Measurements from ENCODE around the gene HNF1A.

HNF1A gene

DNA sequence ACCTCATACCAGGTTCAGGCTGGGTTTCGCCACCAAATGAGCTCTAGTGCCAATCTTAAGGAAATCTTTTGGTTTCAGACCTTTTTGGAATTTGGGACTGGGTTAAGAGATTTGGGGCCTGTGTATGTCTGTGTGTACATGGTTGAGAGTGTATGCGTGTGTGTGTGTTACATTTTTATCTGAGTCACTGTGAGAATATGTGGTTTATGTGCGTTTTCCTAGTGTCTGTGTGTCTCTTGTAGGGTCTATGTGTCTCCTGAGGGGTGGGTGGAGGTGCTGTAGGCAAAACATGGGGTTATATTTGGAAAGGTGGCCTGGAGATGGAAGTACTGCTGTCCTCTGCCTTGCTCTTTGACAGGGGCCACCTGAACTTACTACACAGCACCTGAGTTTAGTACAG lies 20.1 kb downstream of the HNF1A start:
- H3K9ac ChIP-seq (ENCODE audit: low read length) = no peak overlapping the region
- no peaks in the 10 kb centered on the region for H3K27me3 ChIP-seq (ENCODE audit: low read depth, low read length)
- no peak overlapping the region for H3K27ac ChIP-seq (ENCODE audit: low read length)
- no peaks in the 10 kb centered on the region for H3K36me3 ChIP-seq (replicated peaks; ENCODE audit: low read depth, low read length)
- no peaks in the 10 kb centered on the region for H3K9me3 ChIP-seq (ENCODE audit: insufficient read depth, low read length)
- no peak overlapping the region for H3K4me2 ChIP-seq (ENCODE audit: low read length)
- H2AFZ ChIP-seq (ENCODE audit: low read depth, low read length) = no peak overlapping the region
- no peak overlapping the region for H3K4me3 ChIP-seq (ENCODE audit: low read length)
- peaks cover 8% of the 10 kb centered on the region for H3K4me1 ChIP-seq (ENCODE audit: low read length)
- H3K79me2 ChIP-seq (ENCODE audit: low read length) = no peaks in the 10 kb centered on the region
- H4K20me1 ChIP-seq (ENCODE audit: insufficient read depth, low read length) = no peaks in the 10 kb centered on the region
- TF ChIP-seq EZH2phosphoT487 (IDR thresholded peaks at IDR 0.05; ENCODE audit: low read depth) (no peak), CTCF (IDR thresholded peaks at IDR 0.05; ENCODE audit: low read depth, low read length) (no peak)

GRCh38 chr12:120999191-121000120 lies 21.1 kb downstream of the HNF1A start:
- H3K4me3 ChIP-seq (ENCODE audit: low read length) = no peak overlapping the region
- no peaks in the 10 kb centered on the region for H3K9me3 ChIP-seq (ENCODE audit: insufficient read depth, low read length)
- H3K9ac ChIP-seq (ENCODE audit: low read length) = no peak overlapping the region
- H3K27ac ChIP-seq (ENCODE audit: low read length) = no peak overlapping the region
- TF ChIP-seq EZH2phosphoT487 (IDR thresholded peaks at IDR 0.05; ENCODE audit: low read depth) (no peak), CTCF (IDR thresholded peaks at IDR 0.05; ENCODE audit: low read depth, low read length) (no peak)
- H3K79me2 ChIP-seq (ENCODE audit: low read length) = no peaks in the 10 kb centered on the region
- H3K4me2 ChIP-seq (ENCODE audit: low read length) = no peak overlapping the region
- H3K27me3 ChIP-seq (ENCODE audit: low read depth, low read length) = no peaks in the 10 kb centered on the region
- H2AFZ ChIP-seq (ENCODE audit: low read depth, low read length) = no peak overlapping the region
- no peaks in the 10 kb centered on the region for H4K20me1 ChIP-seq (ENCODE audit: insufficient read depth, low read length)
- H3K4me1 ChIP-seq (ENCODE audit: low read length) = peaks cover 8% of the 10 kb centered on the region
- H3K36me3 ChIP-seq (replicated peaks; ENCODE audit: low read depth, low read length) = peaks cover 4% of the 10 kb centered on the region

- TF ChIP-seq EZH2phosphoT487 (IDR thresholded peaks at IDR 0.05; ENCODE audit: low read depth) = no peak
- no peak for TF ChIP-seq CTCF (IDR thresholded peaks at IDR 0.05; ENCODE audit: low read depth, low read length)
- Histone ChIP-seq H3K9me3 (ENCODE audit: insufficient read depth, low read length) (no peaks in the 10 kb centered on the region), H3K4me2 (ENCODE audit: low read length) (no peak overlapping the region), H2AFZ (ENCODE audit: low read depth, low read length) (no peak overlapping the region), H3K4me3 (ENCODE audit: low read length) (no peak overlapping the region), H3K4me1 (ENCODE audit: low read length) (peaks cover 8% of the 10 kb centered on the region), H3K27ac (ENCODE audit: low read length) (no peak overlapping the region), H4K20me1 (ENCODE audit: insufficient read depth, low read length) (no peaks in the 10 kb centered on the region), H3K27me3 (ENCODE audit: low read depth, low read length) (no peaks in the 10 kb centered on the region), H3K79me2 (ENCODE audit: low read length) (no peaks in the 10 kb centered on the region), H3K36me3 (replicated peaks; ENCODE audit: low read depth, low read length) (peaks cover 7% of the 10 kb centered on the region), H3K9ac (ENCODE audit: low read length) (no peak overlapping the region)
Observed at GRCh38 chr12:121000530-121000929, 22.2 kb downstream of the HNF1A start.

- peaks cover 7% of the 10 kb centered on the region for H3K36me3 ChIP-seq (replicated peaks; ENCODE audit: low read depth, low read length)
Observed at GRCh38 chr12:121001060-121001459, 22.7 kb downstream of the HNF1A start.

More at GRCh38 chr12:121001060-121001459, 22.7 kb downstream of the HNF1A start:
- peaks cover 8% of the 10 kb centered on the region for H3K4me1 ChIP-seq (ENCODE audit: low read length)
- no peaks in the 10 kb centered on the region for H3K27me3 ChIP-seq (ENCODE audit: low read depth, low read length)
- no peak overlapping the region for H2AFZ ChIP-seq (ENCODE audit: low read depth, low read length)
- H3K4me3 ChIP-seq (ENCODE audit: low read length) = no peak overlapping the region
- H3K9me3 ChIP-seq (ENCODE audit: insufficient read depth, low read length) = no peaks in the 10 kb centered on the region
- no peaks in the 10 kb centered on the region for H4K20me1 ChIP-seq (ENCODE audit: insufficient read depth, low read length)
- H3K27ac ChIP-seq (ENCODE audit: low read length) = no peak overlapping the region
- H3K4me2 ChIP-seq (ENCODE audit: low read length) = no peak overlapping the region
- TF ChIP-seq EZH2phosphoT487 (IDR thresholded peaks at IDR 0.05; ENCODE audit: low read depth) = no peak
- TF ChIP-seq CTCF (IDR thresholded peaks at IDR 0.05; ENCODE audit: low read depth, low read length) = no peak
- H3K79me2 ChIP-seq (ENCODE audit: low read length) = no peaks in the 10 kb centered on the region
- H3K9ac ChIP-seq (ENCODE audit: low read length) = no peak overlapping the region

All from OCI-LY3 (cell line).